Measurements from ENCODE around the gene JADE3. TPM values are rescaled to one million over a fixed set of nuclear protein-coding genes. Genes with fewer than 3 reads are reported as not detected.

The JADE3 gene
- total RNA-seq, 1 experiment from 2014 or later, result 17.0 TPM

GRCh38 chrX:47101206-47101605 lies 189.0 kb downstream of the JADE3 start:
- DNase-seq, result no peak
- CTCF ChIA-PET, result no interaction called here
- no TSS peak for BruUV-seq (replicated peaks)
- Mint-ChIP-seq H3K9me3 (ENCODE audit: low read depth, unreplicated experiment) (no peaks in the 10 kb centered on the region), H3K27ac (ENCODE audit: unreplicated experiment) (no peak overlapping the region), H3K4me3 (ENCODE audit: low read depth, unreplicated experiment) (no peak overlapping the region), H3K27me3 (ENCODE audit: unreplicated experiment) (peaks cover 7% of the 10 kb centered on the region), H3K4me1 (ENCODE audit: low read depth, unreplicated experiment) (no peaks in the 10 kb centered on the region), H3K36me3 (ENCODE audit: insufficient read depth, unreplicated experiment) (no peaks in the 10 kb centered on the region)
- TF ChIP-seq CTCF (IDR thresholded peaks at IDR 0.05; ENCODE audit: unreplicated experiment), result no peak
- intact Hi-C loops (cut with micrococcal nuclease; ENCODE audit: unreplicated experiment), result no loop called here

Other genes starting within 250 kb of the JADE3 start
- 66.4 and 83.3 TPM in 2 replicates for gene SLC9A7, start 153.3 kb upstream of the JADE3 start, total RNA-seq (2022)
- 25.5 and 28.6 TPM in 2 replicates for gene RP2, start 75.4 kb upstream of the JADE3 start, total RNA-seq (2022)
- 0.42 TPM in 1 of 2 replicates, not detected in the other for gene RGN, start 166.0 kb downstream of the JADE3 start, total RNA-seq (2022)
- gene NDUFB11, start 232.3 kb downstream of the JADE3 start, total RNA-seq (2022), result 102 TPM in 2 replicates
- gene RBM10, start 232.8 kb downstream of the JADE3 start, total RNA-seq (2022), result 47.2 and 49.4 TPM in 2 replicates